HEK293 (cell line): ENCODE measurements around the gene TEDDM1.

Experiments
- CTCF ChIA-PET: fragments of 350-600 bp; formaldehyde crosslinking; extraction: SDS; loops from one replicate; lab custom pipeline; 2021; ENCODE audit warnings: antibody characterized with exemption; lab: Yijun Ruan, JAX
- POLR2A ChIA-PET: fragments of 300-600 bp; formaldehyde crosslinking; extraction: SDS; loops from one replicate; lab custom pipeline; 2020; ENCODE audit warnings: antibody characterized with exemption, inconsistent platforms; lab: Yijun Ruan, JAX
- H3K27ac ChIP-seq: fragments of 200-500 bp; sonication (Bioruptor generic); 2 replicates; pipeline ENCODE4 v1.5.1; 2014; ENCODE audit warnings: low read depth, low read length, control low read depth, inconsistent platforms; ENCODE audit errors: extremely low read depth
- H3K36me3 ChIP-seq, 2 experiments: fragments of 200-500 bp in 1 of 2; sonication (Bioruptor generic) in 1 of 2; 1 replicate in 1 of 2; 2 replicates in 1 of 2; pipeline ENCODE4 v1.5.1; 2014 to 2017; ENCODE audit warnings: inconsistent platforms in 2 of 2, low read length in 2 of 2; ENCODE audit not compliant: control insufficient read depth in 2 of 2, insufficient read depth in 1 of 2
- H3K4me1 ChIP-seq: fragments of 200-500 bp; sonication (Bioruptor generic); 2 replicates; pipeline ENCODE4 v1.5.1; 2014; ENCODE audit warnings: mild to moderate bottlenecking, low read length, inconsistent platforms; ENCODE audit not compliant: control insufficient read depth, insufficient read depth
- H3K4me3 ChIP-seq: 2 replicates; pipeline ENCODE4 v1.5.1; 2011; ENCODE audit warnings: low read depth, mild to moderate bottlenecking, control low read depth, low read length, moderate library complexity
- H3K9me3 ChIP-seq: fragments of 200-500 bp; sonication (Bioruptor generic); 2 replicates; pipeline ENCODE4 v1.5.1; 2014; ENCODE audit warnings: low read depth, low read length, inconsistent platforms; ENCODE audit not compliant: control insufficient read depth, insufficient read depth
- HOXC10 ChIP-seq: sonication (generic); formaldehyde crosslinking; IDR thresholded peaks from 2 replicates; pipeline ENCODE4 v1.8.1; 2023; ENCODE audit warnings: mild to moderate bottlenecking, missing genetic modification reagents
- IKZF3 ChIP-seq: fragments of 450-650 bp; IDR thresholded peaks from 2 replicates; pipeline ENCODE4 v1.5.0; 2018; ENCODE audit warnings: missing biosample characterization, mild to moderate bottlenecking, missing genetic modification characterization, moderate library complexity
- KLF7 ChIP-seq: fragments of 450-650 bp; formaldehyde crosslinking; IDR thresholded peaks from 2 replicates; pipeline ENCODE4 v1.5.1; 2016; ENCODE audit warnings: missing biosample characterization, missing genetic modification characterization, borderline replicate concordance
- RBAK ChIP-seq: fragments of 450-650 bp; formaldehyde crosslinking; IDR thresholded peaks from 2 replicates; pipeline ENCODE4 v1.5.1; 2016; ENCODE audit warnings: missing biosample characterization, missing genetic modification characterization
- ZBTB17 ChIP-seq: fragments of 450-650 bp; formaldehyde crosslinking; IDR thresholded peaks from 2 replicates; pipeline ENCODE4 v1.5.1; 2016; ENCODE audit warnings: missing biosample characterization, missing genetic modification characterization
- ZNF114 ChIP-seq: fragments of 450-650 bp; formaldehyde crosslinking; IDR thresholded peaks from 2 replicates; pipeline ENCODE4 v1.5.0; 2017; ENCODE audit warnings: missing biosample characterization, missing genetic modification characterization
- ZNF19 ChIP-seq: fragments of 450-650 bp; formaldehyde crosslinking; IDR thresholded peaks from 2 replicates; pipeline ENCODE4; 2016; ENCODE audit warnings: missing biosample characterization, missing genetic modification characterization, low read depth
- ZNF202 ChIP-seq: fragments of 450-650 bp; formaldehyde crosslinking; IDR thresholded peaks from 2 replicates; pipeline ENCODE4 v1.5.1; 2016; ENCODE audit warnings: missing biosample characterization, missing genetic modification characterization, borderline replicate concordance
- ZNF221 ChIP-seq: fragments of 450-650 bp; formaldehyde crosslinking; IDR thresholded peaks from 2 replicates; pipeline ENCODE4 v1.5.1; 2017; ENCODE audit warnings: missing biosample characterization, missing genetic modification characterization, borderline replicate concordance
- ZNF391 ChIP-seq: fragments of 450-650 bp; formaldehyde crosslinking; IDR thresholded peaks from 2 replicates; pipeline ENCODE4 v1.5.1; 2016; ENCODE audit warnings: low read depth, missing biosample characterization, missing genetic modification characterization, borderline replicate concordance
- ZNF404 ChIP-seq: fragments of 450-650 bp; formaldehyde crosslinking; IDR thresholded peaks from 2 replicates; pipeline ENCODE4 v1.5.1; 2017; ENCODE audit warnings: missing biosample characterization, missing genetic modification characterization
- ZNF48 ChIP-seq: fragments of 450-650 bp; formaldehyde crosslinking; IDR thresholded peaks from 2 replicates; pipeline ENCODE4 v1.5.1; 2016; ENCODE audit warnings: missing biosample characterization, missing genetic modification characterization
- ZNF510 ChIP-seq: fragments of 450-650 bp; formaldehyde crosslinking; IDR thresholded peaks from 2 replicates; pipeline ENCODE4 v1.5.1; 2018; ENCODE audit warnings: mild to moderate bottlenecking, missing genetic modification characterization, missing biosample characterization; ENCODE audit not compliant: insufficient replicate concordance
- ZNF623 ChIP-seq: fragments of 450-650 bp; formaldehyde crosslinking; IDR thresholded peaks from 2 replicates; pipeline ENCODE4 v1.5.1; 2016; ENCODE audit warnings: missing biosample characterization, missing genetic modification characterization
- ZNF670 ChIP-seq: fragments of 450-650 bp; formaldehyde crosslinking; IDR thresholded peaks from 2 replicates; pipeline ENCODE4 v1.5.1; 2016; ENCODE audit warnings: missing biosample characterization, missing genetic modification characterization, low read depth
- ZNF701 ChIP-seq: fragments of 450-650 bp; formaldehyde crosslinking; IDR thresholded peaks from 2 replicates; pipeline ENCODE4 v1.5.1; 2016; ENCODE audit warnings: missing biosample characterization, missing genetic modification characterization
- ZNF707 ChIP-seq: fragments of 450-650 bp; formaldehyde crosslinking; IDR thresholded peaks from 2 replicates; pipeline ENCODE4 v1.5.1; 2016; ENCODE audit warnings: missing biosample characterization, missing genetic modification characterization
- TF ChIP-seq, protein P1 (sequence below): fragments of 450-650 bp; formaldehyde crosslinking; IDR thresholded peaks from 2 replicates; pipeline ENCODE4 v1.5.1; 2016; ENCODE audit warnings: missing biosample characterization, missing genetic modification characterization
- TF ChIP-seq, protein P2 (sequence below): IDR thresholded peaks from 2 replicates; pipeline ENCODE4 v1.6.1; 2011; ENCODE audit warnings: mild to moderate bottlenecking, low read depth, low read length, borderline replicate concordance
- TF ChIP-seq, protein P3 (sequence below): fragments of 450-650 bp; formaldehyde crosslinking; IDR thresholded peaks from 2 replicates; pipeline ENCODE4 v1.5.1; 2016; ENCODE audit warnings: missing biosample characterization, missing genetic modification characterization
- TF ChIP-seq, protein P4 (sequence below): fragments of 450-650 bp; formaldehyde crosslinking; IDR thresholded peaks from 2 replicates; pipeline ENCODE4 v1.5.1; 2016; ENCODE audit warnings: missing biosample characterization, missing genetic modification characterization

Gene TEDDM1

DNA sequence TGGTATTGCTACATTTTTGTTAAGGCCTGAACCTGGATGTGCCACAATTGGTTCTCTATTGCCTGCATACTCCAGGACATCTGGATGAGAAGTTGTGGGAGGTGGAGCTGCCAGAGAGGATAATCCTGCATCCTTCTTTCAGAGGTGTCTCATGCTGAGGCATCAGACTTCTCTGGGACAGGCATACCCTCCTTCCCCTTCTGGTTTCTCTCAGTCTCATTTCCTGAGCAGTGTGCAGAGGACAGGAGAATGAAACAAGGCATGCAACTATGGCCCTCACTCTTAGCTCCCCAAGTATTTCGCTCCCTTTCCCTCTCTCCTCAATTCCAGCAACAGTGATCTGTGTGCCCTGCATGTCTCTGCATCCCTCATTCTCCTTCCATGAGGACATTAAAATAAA is 41.9 kb upstream of the TEDDM1 start:
- H3K36me3 ChIP-seq, result no peaks in the 10 kb centered on the region
- TF ChIP-seq, protein P1, sequence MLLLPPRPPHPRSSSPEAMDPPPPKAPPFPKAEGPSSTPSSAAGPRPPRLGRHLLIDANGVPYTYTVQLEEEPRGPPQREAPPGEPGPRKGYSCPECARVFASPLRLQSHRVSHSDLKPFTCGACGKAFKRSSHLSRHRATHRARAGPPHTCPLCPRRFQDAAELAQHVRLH, result no peak
- TF ChIP-seq KLF7 (tag by site-specific recombination) (no peak), ZNF114 (tag by site-specific recombination) (no peak), HOXC10 (CRISPR knock-in tag) (no peak), ZNF202 (tag by site-specific recombination) (no peak)

DNA sequence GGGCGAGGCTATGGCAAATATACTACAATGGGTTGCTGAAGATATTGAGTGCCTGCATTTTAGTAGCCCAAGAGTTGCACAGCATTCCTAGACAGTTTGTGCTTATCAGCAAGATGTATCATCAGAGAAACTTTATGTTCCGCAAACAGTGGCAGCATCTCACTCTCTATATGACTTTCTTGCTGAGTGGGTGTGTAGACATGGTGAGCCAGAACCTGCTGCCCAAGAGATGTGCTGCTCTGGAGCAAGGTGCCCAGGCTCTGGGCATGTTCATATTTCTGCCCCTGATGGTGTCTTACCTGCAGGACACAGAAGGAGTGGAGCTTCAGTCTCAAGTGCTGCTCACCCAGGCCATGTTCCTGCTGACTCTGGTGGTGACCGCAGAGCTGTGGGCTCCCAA is 41.3 kb upstream of the TEDDM1 start:
- ChIA-PET POLR2A (no interaction called here), CTCF (interaction anchor here (0.7 kb wide), 2 partner anchors 10 to 154 kb away, joined by 3 read pairs; no protein-coding TSS in a partner anchor)
- Histone ChIP-seq H3K4me3 (no peak overlapping the region), H3K4me1 (no peaks in the 10 kb centered on the region), H3K9me3 (no peaks in the 10 kb centered on the region), H3K36me3 (no peaks in the 10 kb centered on the region), H3K27ac (no peak overlapping the region)
- TF ChIP-seq ZNF623 (tag by site-specific recombination) (no peak), ZBTB17 (tag by site-specific recombination) (no peak), IKZF3 (tag by site-specific recombination) (no peak), ZNF707 (no peak), RBAK (no peak), ZNF701 (no peak), ZNF510 (tag by site-specific recombination) (no peak), ZNF48 (tag by site-specific recombination) (no peak), ZNF19 (tag by site-specific recombination) (no peak), ZNF404 (tag by site-specific recombination) (no peak), ZNF221 (tag by site-specific recombination) (no peak), ZNF670 (tag by site-specific recombination) (no peak), ZNF391 (no peak)
- TF ChIP-seq, protein P2, sequence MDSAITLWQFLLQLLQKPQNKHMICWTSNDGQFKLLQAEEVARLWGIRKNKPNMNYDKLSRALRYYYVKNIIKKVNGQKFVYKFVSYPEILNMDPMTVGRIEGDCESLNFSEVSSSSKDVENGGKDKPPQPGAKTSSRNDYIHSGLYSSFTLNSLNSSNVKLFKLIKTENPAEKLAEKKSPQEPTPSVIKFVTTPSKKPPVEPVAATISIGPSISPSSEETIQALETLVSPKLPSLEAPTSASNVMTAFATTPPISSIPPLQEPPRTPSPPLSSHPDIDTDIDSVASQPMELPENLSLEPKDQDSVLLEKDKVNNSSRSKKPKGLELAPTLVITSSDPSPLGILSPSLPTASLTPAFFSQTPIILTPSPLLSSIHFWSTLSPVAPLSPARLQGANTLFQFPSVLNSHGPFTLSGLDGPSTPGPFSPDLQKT, result no peak
- TF ChIP-seq, protein P3, sequence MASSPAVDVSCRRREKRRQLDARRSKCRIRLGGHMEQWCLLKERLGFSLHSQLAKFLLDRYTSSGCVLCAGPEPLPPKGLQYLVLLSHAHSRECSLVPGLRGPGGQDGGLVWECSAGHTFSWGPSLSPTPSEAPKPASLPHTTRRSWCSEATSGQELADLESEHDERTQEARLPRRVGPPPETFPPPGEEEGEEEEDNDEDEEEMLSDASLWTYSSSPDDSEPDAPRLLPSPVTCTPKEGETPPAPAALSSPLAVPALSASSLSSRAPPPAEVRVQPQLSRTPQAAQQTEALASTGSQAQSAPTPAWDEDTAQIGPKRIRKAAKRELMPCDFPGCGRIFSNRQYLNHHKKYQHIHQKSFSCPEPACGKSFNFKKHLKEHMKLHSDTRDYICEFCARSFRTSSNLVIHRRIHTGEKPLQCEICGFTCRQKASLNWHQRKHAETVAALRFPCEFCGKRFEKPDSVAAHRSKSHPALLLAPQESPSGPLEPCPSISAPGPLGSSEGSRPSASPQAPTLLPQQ (tag by site-specific recombination), result no peak
- TF ChIP-seq, protein P1, result no peak
- TF ChIP-seq, protein P4, sequence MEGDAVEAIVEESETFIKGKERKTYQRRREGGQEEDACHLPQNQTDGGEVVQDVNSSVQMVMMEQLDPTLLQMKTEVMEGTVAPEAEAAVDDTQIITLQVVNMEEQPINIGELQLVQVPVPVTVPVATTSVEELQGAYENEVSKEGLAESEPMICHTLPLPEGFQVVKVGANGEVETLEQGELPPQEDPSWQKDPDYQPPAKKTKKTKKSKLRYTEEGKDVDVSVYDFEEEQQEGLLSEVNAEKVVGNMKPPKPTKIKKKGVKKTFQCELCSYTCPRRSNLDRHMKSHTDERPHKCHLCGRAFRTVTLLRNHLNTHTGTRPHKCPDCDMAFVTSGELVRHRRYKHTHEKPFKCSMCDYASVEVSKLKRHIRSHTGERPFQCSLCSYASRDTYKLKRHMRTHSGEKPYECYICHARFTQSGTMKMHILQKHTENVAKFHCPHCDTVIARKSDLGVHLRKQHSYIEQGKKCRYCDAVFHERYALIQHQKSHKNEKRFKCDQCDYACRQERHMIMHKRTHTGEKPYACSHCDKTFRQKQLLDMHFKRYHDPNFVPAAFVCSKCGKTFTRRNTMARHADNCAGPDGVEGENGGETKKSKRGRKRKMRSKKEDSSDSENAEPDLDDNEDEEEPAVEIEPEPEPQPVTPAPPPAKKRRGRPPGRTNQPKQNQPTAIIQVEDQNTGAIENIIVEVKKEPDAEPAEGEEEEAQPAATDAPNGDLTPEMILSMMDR, result no peak
- TF ChIP-seq, all 188 proteins: peak for 0

More for the DNA sequence above, 41.9 kb upstream of the TEDDM1 start:
- H3K27ac ChIP-seq, result no peak overlapping the region
- no peak overlapping the region for H3K4me3 ChIP-seq
- no peaks in the 10 kb centered on the region for H3K9me3 ChIP-seq
- POLR2A ChIA-PET, result no interaction called here
- CTCF ChIA-PET, result interaction anchor here (0.7 kb wide), 2 partner anchors 10 to 154 kb away, joined by 3 read pairs; no protein-coding TSS in a partner anchor
- no peaks in the 10 kb centered on the region for H3K4me1 ChIP-seq
